HG02943 (cell line): ENCODE results near the gene ADI1.

Experiments used
- ATAC-seq: cut with Tn5 transposase; IDR thresholded peaks from one replicate; pipeline ENCODE4 v1.9.1; 2021; ENCODE audit warnings: mild to moderate bottlenecking, low read depth, moderate library complexity; ENCODE audit not compliant: unreplicated experiment

The ADI1 gene

GRCh38 chr2:3519255-3520205, at the start of gene ADI1:
TSS of gene ADI1 (minus strand) at chr2:3519531. CDS start at chr2:3519487, 44 bp downstream.
- ATAC-seq = peak; percentile 57

- ATAC-seq = no peak
Measured at GRCh38 chr2:3566806-3567205, 47.5 kb upstream of the ADI1 start.

- ATAC-seq = no peak
Measured at GRCh38 chr2:3565117-3565516, 45.8 kb upstream of the ADI1 start.

DNA sequence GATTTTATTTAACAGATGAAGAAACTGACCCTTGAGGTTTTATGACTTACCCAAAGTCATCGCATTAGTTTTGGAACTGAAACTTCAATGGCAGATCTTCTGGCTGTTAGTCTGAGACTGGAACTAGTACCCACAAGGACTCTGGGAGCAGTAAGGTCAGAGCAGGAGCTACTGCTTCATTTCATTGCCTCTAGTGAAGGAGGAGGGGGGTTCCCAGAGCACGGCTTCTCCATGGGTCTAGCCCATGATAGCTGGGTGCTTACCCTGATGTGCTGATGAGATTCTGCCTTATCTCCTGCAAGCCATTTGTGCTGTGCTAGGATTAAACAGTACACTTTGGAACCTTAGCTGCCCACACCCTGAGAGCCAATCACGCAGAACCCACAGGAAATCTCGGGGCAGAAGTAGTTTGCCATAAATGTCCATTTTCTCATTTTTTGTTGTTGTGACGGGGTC, 44.2 kb upstream of the ADI1 start:
- ATAC-seq = peak; percentile 56

- ATAC-seq = peak; percentile 97
Measured at GRCh38 chr2:3558205-3559014, 39.1 kb upstream of the ADI1 start, which contains the start of gene RNASEH1. TSS of gene RNASEH1 (minus strand) at chr2:3558333. CDS start at chr2:3558260, 73 bp downstream.

GRCh38 chr2:3557639-3558204, 38.4 kb upstream of the ADI1 start:
- peak; percentile 29 for ATAC-seq

- ATAC-seq = no peak
Measured at GRCh38 chr2:3553946-3554345, 34.6 kb upstream of the ADI1 start.

- ATAC-seq = no peak
Measured at GRCh38 chr2:3547915-3548314, 28.6 kb upstream of the ADI1 start.

DNA sequence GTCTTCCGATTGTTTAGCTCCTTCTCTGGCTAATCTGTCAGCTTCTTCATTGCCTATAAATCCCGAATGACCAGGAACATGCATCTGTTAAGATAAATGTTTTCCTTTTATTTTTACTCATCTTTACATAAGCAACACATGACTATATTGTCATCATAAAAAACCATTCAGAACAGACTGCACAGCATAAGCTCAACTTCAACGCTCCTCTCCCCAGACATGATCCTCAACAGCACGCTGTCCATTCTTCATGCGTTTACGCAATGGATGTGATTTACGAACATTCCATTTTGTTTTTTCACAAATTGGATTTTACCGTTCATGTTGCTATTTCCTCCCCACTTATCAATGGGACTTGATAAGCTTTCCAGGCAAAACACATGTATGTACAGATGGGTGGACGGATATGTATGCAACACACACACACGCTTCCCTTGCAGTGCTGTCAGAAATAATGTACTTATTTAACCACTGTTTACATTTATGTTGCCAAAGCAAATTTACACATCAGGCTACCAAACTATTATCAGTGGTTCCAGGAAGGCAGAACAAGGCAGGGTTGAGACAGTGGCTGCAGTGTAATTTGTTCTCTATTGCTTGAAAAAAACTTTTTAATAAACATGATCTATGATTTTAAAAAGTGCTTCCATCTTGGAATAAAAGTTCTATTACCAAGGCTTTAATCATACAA, 26.6 kb upstream of the ADI1 start:
- ATAC-seq = no peak

DNA sequence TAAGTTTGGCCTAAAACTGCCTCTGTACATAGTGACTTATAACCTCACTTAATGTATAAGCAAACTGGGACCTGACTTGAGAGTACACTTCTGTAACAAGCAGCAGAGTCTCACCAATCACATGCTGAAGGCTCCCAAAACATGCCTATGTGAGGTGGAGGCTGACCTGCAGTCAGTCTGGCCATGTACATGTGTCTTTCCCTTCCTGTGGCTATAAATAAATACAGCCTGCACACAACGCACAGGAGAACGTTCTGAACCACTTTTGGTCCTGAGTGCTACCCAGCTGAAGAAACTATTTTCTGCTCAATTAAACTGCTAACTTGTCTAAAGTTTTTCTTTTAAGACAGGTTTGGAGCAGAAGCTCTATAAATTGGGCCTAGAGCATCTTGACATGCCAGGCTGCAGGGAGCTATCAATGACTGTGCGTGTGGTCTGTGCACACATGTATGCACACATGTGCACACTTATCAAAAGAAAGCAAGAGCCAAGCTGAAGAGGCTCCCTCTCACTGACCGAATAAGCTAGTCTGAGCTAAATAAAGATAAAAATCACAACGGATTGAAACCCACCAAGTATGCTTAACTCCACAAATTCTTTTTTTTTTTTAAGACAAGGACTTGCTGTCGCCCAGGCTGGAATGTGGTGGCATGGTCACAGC, 23.8 kb upstream of the ADI1 start:
- no peak for ATAC-seq

- ATAC-seq = no peak
Measured at GRCh38 chr2:3542107-3542506, 22.8 kb upstream of the ADI1 start.

GRCh38 chr2:3539836-3540235, 20.5 kb upstream of the ADI1 start:
- no peak for ATAC-seq

GRCh38 chr2:3536682-3537632, 17.6 kb upstream of the ADI1 start:
- ATAC-seq = peak; percentile 41

GRCh38 chr2:3535794-3536681, 16.7 kb upstream of the ADI1 start:
- ATAC-seq = peak; percentile 80

DNA sequence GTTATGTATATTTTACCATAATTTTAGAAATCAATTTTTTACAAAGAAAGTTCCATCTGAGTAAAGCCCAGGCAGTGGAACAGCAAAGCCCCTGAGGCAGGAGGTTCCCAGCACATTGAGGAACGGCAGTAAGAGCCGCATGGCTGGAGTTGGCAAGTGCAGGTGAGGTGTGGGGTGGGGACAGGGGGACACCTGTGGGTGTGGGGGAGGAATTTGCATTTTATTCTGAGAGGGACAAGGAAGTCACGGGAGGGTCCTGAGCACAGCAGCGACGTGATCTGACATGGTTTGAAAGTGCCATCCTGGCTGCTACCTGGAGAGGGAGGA, 16.1 kb upstream of the ADI1 start:
- ATAC-seq = peak; percentile 2

DNA sequence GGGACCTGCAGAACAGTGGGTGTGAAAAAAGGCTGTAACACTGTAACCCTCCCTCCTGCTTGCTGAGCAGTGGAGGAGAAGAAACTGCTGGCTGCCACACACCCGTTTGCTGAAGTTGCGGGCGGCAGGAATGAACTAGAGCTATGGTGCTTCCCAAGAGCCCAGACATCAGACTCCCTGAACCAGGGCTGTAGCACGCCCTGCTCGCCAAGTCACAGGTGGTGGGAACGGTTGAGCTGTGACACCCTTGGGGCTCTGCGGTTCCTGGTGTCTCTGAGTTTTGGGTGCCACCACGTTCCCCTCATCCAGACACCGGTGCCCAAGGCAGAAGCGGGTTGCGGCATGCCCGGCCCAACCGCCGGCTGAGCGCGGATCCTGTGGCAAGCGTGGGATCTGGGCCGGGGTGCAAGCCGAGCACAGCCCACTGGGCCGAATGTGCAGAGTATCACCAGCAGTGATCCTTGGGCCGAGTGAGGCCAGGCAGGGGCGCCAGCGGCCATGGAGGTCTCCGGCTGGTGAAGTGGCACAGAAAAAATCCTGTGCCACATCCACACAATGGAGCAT, 15.0 kb upstream of the ADI1 start:
- no peak for ATAC-seq

GRCh38 chr2:3533836-3534235, 14.5 kb upstream of the ADI1 start:
- ATAC-seq = no peak
